Lower leg skin (tissue), 4 donors: Measurements from ENCODE around the gene ULK1. TPM values are rescaled to one million over a fixed set of nuclear protein-coding genes. Genes with fewer than 3 reads are reported as not detected.

Experiments used
- DNase-seq, 2 donors: peaks; one replicate each; pipeline ENCODE4 v3.0.0-alpha.2; 2019; ENCODE audit warnings: low spot score in 2 of 2
- H3K4me3 ChIP-seq: fragments of 200-600 bp; sonication (generic); 2 replicates; pipeline ENCODE4 v1.5.1; 2017; ENCODE audit warnings: mild to moderate bottlenecking, low read depth; ENCODE audit not compliant: poor library complexity, severe bottlenecking
- CTCF ChIP-seq, 3 donors: fragments of 450-650 bp; IDR thresholded peaks; one replicate each; pipeline ENCODE4 v1.5.1; 2016; ENCODE audit warnings: antibody characterized with exemption in 3 of 3, mild to moderate bottlenecking in 3 of 3, moderate library complexity in 2 of 3
- POLR2A ChIP-seq, 2 donors: fragments of 450-650 bp; IDR thresholded peaks; one replicate each; pipeline ENCODE4 v1.6.1; 2016 to 2017; ENCODE audit warnings: antibody characterized with exemption in 2 of 2, mild to moderate bottlenecking in 1 of 2, moderate library complexity in 1 of 2
- WGBS, 2 donors: methylation state at CpG; one replicate each; pipeline ENCODE4 v1.1.5; 2018; 5-methylcytosine and 5-hydroxymethylcytosine counted together
- intact Hi-C: fragments of 100-400 bp; cut with DNase I; formaldehyde crosslinking; loops from one replicate; pipeline ENCODE4 v1.15.0; 2023; ENCODE audit warnings: low total_unique reads
- total RNA-seq, 4 donors: library from RNA; depleted of rRNA; stranded (reverse); fragments of >200 nt; gene quantifications; one replicate each; pipeline ENCODE4 v1.1.0, GENCODE V29; 2016

The ULK1 gene
- total RNA-seq, 4 donors from 2014 or later, result 42.8 to 117 (median 46.1) TPM

DNA sequence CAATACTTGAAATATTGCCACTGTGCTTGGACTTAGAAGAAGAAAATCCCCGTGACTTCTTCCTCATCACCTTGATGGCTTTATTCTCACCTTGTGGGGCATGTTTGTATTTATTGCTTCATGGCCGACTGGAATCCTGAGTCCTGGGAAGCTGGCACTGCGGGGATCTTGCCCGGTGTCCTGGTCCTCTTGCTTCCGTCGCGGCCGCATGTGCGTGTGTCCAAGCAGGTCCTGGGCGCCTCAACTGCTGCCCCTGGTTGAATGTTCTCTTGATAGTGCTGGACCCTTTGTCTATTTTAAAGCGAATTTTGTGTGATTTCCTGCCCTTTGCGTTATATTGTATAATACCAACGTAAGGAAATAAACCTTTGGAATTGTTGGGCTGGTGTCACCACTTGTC lies 28.4 kb downstream of the ULK1 start:
- WGBS, 2 donors, result 90 to 92% methylated on average over 13 of the region's 13 CpGs
- intact Hi-C loops, result no loop called here
- no peak for DNase-seq
- no peak for TF ChIP-seq CTCF (IDR thresholded peaks at IDR 0.05)
- TF ChIP-seq POLR2A (IDR thresholded peaks at IDR 0.05), result no peak
- no peak overlapping the region for H3K4me3 ChIP-seq

- 74 to 85% methylated on average over 11 of the region's 11 CpGs for WGBS, 2 donors
- H3K4me3 ChIP-seq, result no peak overlapping the region
- TF ChIP-seq CTCF (IDR thresholded peaks at IDR 0.05) (no peak), POLR2A (IDR thresholded peaks at IDR 0.05) (no peak)
- no peak for DNase-seq
- intact Hi-C loops, result no loop called here
Measured at GRCh38 chr12:131923260-131923659, 28.8 kb downstream of the ULK1 start.

DNA sequence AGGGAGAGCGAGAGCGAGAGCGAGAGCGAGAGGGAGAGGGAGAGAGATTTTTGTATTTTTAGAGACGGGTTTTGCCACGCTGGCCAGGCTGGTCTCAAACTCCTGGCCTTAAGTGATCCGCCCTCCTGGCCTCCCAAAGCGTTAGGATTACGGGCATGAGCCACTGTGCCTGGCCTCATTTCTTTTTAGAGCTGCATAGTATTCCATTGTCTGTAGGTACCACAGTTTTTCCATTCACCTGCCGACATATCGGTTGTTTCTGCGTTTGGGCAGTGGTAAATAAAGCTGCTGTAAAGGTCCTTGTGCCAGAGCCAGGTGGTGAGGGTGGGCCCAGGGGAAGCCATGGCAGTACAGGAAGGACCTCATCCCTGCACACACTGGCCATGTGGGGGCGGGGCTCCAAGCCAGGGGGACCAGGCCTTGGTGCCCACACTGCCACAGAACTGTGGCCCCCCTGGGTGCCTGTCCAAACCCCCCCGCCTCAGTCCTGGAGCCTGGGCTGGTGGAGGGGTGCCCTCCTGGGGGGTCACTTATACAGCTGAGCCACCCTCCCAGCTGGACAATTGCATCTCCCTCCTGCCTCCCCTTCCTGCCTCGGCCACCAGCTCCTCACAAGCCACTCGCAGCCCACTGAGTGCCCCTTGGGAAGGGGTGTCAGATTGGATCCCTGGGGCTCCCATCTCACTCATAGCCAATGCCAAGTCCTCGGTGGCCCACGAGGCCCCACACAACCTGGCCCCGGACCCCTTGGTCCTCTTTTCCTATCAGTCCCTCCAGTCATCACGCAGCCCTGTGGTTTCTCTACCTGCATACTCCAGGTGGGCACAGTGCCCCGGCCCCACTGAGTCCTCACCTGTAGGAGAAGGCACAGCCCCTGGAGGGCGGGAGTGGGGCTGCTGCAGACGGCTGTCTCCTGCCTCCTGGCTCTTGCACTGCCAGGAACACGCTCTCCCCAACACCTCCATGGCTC lies 33.0 kb downstream of the ULK1 start:
- intact Hi-C loops, result no loop called here
- no peak for TF ChIP-seq CTCF (IDR thresholded peaks at IDR 0.05)
- TF ChIP-seq POLR2A (IDR thresholded peaks at IDR 0.05), result no peak
- no peak overlapping the region for H3K4me3 ChIP-seq
- 76 to 95% methylated on average over 24 of the region's 24 CpGs for WGBS, 2 donors
- DNase-seq, result no peak

DNA sequence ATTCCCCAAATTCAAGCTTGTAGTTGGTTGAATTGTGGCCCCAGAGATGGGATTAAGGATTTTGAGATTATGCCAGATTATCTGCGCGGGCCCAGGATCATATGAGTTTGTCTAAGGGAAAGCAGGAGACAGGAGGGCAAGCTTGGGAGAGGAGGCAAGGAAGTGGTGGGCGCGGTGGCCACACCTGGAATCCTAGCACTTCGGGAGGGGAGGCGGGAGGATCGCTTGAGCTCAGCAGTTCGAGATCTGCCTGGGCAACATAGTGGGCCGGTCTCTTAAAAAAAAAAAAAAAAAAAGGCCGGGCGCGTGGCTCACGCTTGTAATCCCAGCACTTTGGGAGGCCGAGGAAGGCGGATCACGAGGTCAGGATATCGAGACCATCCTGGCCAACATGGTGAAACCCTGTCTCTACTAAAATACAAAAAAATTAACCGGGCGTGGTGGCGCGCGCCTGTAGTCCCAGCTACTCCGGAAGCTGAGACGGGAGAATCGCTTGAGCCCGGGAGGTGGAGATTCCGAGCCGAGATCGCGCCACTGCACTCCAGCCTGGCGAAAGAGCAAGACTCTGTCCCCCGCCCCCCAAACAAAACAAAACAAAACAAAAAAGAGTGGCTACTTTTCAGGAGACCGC lies 33.8 kb downstream of the ULK1 start:
- no peak for TF ChIP-seq CTCF (IDR thresholded peaks at IDR 0.05)
- TF ChIP-seq POLR2A (IDR thresholded peaks at IDR 0.05), result no peak
- no peak for DNase-seq
- 23 to 27% methylated on average over 33 of the region's 33 CpGs for WGBS, 2 donors
- peak overlapping the region; percentile 35 for H3K4me3 ChIP-seq
- intact Hi-C loops, result no loop called here

- intact Hi-C loops, result no loop called here
- H3K4me3 ChIP-seq, result peak within 1 kb of the TSS; percentile 90
- peak; percentile 94 to 98 for DNase-seq
- 1% methylated on average over 71 to 76 of the region's 84 CpGs for WGBS, 2 donors
- TF ChIP-seq CTCF (IDR thresholded peaks at IDR 0.05) (no peak), POLR2A (IDR thresholded peaks at IDR 0.05) (no peak)
Measured at GRCh38 chr12:131928711-131929580, 34.5 kb downstream of the ULK1 start, which contains the start of gene PUS1. Gene PUS1 (plus strand): TSS chr12:131929276. CDS start chr12:131929723, 447 bp downstream.
